ENCODE results near the gene TTC34.

- TF ChIP-seq GATA2 (IDR thresholded peaks at IDR 0.05; ENCODE audit: low read depth, low read length) (no peak), GATA3 (IDR thresholded peaks at IDR 0.05; ENCODE audit: low read depth, low read length) (no peak)
Measured at GRCh38 chr1:2611621-2612437, 189.7 kb downstream of the TTC34 start.
